ENCODE results near the gene CKAP2L. TPM values are rescaled to one million over a fixed set of nuclear protein-coding genes. Genes with fewer than 3 reads are reported as not detected.

CKAP2L gene
- total and polyA plus RNA-seq, 7 donors: under 0.01 to 3.0 (median 0.54) TPM; not detected in 2

DNA sequence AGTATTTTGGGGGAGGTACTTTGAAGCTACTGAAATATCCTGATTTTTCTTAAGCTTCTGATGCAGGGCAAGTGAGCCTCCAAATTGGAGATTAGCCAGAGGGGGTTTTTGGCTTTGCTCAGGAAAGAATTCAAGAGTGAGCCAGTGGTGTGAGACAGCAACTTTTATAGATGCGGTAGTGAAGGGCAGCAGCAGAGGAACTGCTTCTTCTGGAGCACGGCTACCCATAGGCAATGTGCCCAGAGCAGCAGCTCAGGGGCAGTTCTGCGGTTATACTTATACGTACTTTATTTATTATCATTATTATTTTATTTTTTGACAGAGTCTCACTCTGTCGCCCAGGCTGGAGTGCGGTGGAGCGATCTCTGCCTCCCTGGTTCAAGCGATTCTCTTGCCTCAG, 63.4 kb downstream of the CKAP2L start:
- 65 to 93% methylated on average over 8 of the region's 8 CpGs for WGBS, 2 donors
- intact Hi-C loops (cut with DNase I): no loop called here
- no peak overlapping the region for H3K4me3 ChIP-seq
- no peaks in the 10 kb centered on the region for H3K27me3 ChIP-seq
- H3K4me1 ChIP-seq: peaks cover 0 to 7% (median 0%) of the 10 kb centered on the region in 4 donors
- no peak for TF ChIP-seq POLR2A (IDR thresholded peaks at IDR 0.05)
- TF ChIP-seq POLR2AphosphoS5 (IDR thresholded peaks at IDR 0.05): no peak
- H3K27ac ChIP-seq: peak overlapping the region; percentile 13 to 48 (median 22)
- peak; percentile 57 for DNase-seq
- H3K9me3 ChIP-seq: no peaks in the 10 kb centered on the region
- no peaks in the 10 kb centered on the region for H3K36me3 ChIP-seq

- H3K9me3 ChIP-seq: no peaks in the 10 kb centered on the region
- no peaks in the 10 kb centered on the region for H3K27me3 ChIP-seq
- H3K27ac ChIP-seq: peak overlapping the region in 3 of 4 donors; percentile 13 to 48 (median 27)
- peaks cover 0 to 7% (median 0%) of the 10 kb centered on the region in 4 donors for H3K4me1 ChIP-seq
- intact Hi-C loops (cut with DNase I): no loop called here
- 63% methylated on average over 3 of the region's 3 CpGs for WGBS, 2 donors
- no peak overlapping the region for H3K4me3 ChIP-seq
- no peak for DNase-seq
- TF ChIP-seq EP300 (IDR thresholded peaks at IDR 0.05) (no peak), POLR2AphosphoS5 (IDR thresholded peaks at IDR 0.05) (no peak), POLR2A (IDR thresholded peaks at IDR 0.05) (no peak), CTCF (IDR thresholded peaks at IDR 0.05) (no peak)
- H3K36me3 ChIP-seq: no peaks in the 10 kb centered on the region
Observed at GRCh38 chr2:112699984-112700667, 64.3 kb downstream of the CKAP2L start.

GRCh38 chr2:112698834-112699515, 65.4 kb downstream of the CKAP2L start:
- H3K9me3 ChIP-seq: no peaks in the 10 kb centered on the region
- no peaks in the 10 kb centered on the region for H3K36me3 ChIP-seq
- no peak overlapping the region for H3K27ac ChIP-seq
- WGBS, 2 donors: 87 to 90% methylated on average over 3 of the region's 3 CpGs
- TF ChIP-seq POLR2AphosphoS5 (IDR thresholded peaks at IDR 0.05): no peak
- TF ChIP-seq CTCF (IDR thresholded peaks at IDR 0.05): no peak
- no peak for TF ChIP-seq EP300 (IDR thresholded peaks at IDR 0.05)
- TF ChIP-seq POLR2A (IDR thresholded peaks at IDR 0.05): no peak
- no peaks in the 10 kb centered on the region for H3K27me3 ChIP-seq
- H3K4me1 ChIP-seq: peaks cover 0 to 7% (median 0%) of the 10 kb centered on the region in 4 donors
- no peak for DNase-seq
- intact Hi-C loops (cut with DNase I): no loop called here
- no peak overlapping the region for H3K4me3 ChIP-seq

DNA sequence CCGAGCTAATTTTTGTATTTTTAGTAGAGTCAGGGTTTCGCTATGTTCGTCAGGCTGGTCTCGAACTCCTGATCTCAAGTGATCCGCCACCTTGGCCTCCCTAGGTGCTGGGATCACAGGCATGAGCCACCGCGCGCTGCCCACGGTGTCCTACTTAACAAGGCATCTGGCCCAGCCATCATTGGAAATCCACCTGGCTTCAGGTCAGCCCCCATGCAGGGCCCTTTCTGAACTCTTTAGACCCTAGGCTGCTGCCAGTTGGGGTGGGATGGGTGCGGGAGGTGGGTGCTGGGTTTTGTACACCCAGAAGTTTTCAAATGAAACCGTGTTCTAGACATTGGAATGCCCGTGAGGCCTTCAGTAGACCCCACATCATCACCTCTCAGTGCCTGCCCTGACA, 70.2 kb downstream of the CKAP2L start:
- Histone ChIP-seq H3K27ac (no peak overlapping the region), H3K4me3 (no peak overlapping the region), H3K9me3 (no peaks in the 10 kb centered on the region), H3K4me1 (peaks cover 0 to 4% (median 0%) of the 10 kb centered on the region in 4 donors), H3K27me3 (no peaks in the 10 kb centered on the region), H3K36me3 (no peaks in the 10 kb centered on the region)
- TF ChIP-seq CTCF (IDR thresholded peaks at IDR 0.05): no peak
- no peak for TF ChIP-seq POLR2AphosphoS5 (IDR thresholded peaks at IDR 0.05)
- intact Hi-C loops (cut with DNase I): loop anchor here (5.0 kb wide), 1 partner anchor 67 kb away; no protein-coding TSS in a partner anchor
- WGBS, 2 donors: 96% methylated on average over 12 of the region's 12 CpGs
- DNase-seq: peak; percentile 24

GRCh38 chr2:112693596-112693995, 70.8 kb downstream of the CKAP2L start:
- Histone ChIP-seq H3K9me3 (no peaks in the 10 kb centered on the region), H3K4me1 (peaks cover 0 to 4% (median 0%) of the 10 kb centered on the region in 4 donors), H3K27me3 (no peaks in the 10 kb centered on the region), H3K4me3 (no peak overlapping the region), H3K27ac (no peak overlapping the region), H3K36me3 (no peaks in the 10 kb centered on the region)
- intact Hi-C loops (cut with DNase I): loop anchor here (5.0 kb wide), 1 partner anchor 66 kb away; no protein-coding TSS in a partner anchor
- DNase-seq: peak; percentile 50
- no peak for TF ChIP-seq POLR2A (IDR thresholded peaks at IDR 0.05)
- TF ChIP-seq EP300 (IDR thresholded peaks at IDR 0.05): no peak
- no peak for TF ChIP-seq POLR2AphosphoS5 (IDR thresholded peaks at IDR 0.05)
- TF ChIP-seq CTCF (IDR thresholded peaks at IDR 0.05): no peak
- WGBS, 2 donors: 85 to 87% methylated on average over 9 of the region's 9 CpGs

Measured in sigmoid colon (tissue), 7 donors.